ENCODE data around the gene RNU1-3.
"Not testable (repeated sequence)": the region's sequence is repeated elsewhere in the genome, so short reads cannot be mapped to it uniquely, and the experiment has no call there.

RNU1-3 gene

DNA sequence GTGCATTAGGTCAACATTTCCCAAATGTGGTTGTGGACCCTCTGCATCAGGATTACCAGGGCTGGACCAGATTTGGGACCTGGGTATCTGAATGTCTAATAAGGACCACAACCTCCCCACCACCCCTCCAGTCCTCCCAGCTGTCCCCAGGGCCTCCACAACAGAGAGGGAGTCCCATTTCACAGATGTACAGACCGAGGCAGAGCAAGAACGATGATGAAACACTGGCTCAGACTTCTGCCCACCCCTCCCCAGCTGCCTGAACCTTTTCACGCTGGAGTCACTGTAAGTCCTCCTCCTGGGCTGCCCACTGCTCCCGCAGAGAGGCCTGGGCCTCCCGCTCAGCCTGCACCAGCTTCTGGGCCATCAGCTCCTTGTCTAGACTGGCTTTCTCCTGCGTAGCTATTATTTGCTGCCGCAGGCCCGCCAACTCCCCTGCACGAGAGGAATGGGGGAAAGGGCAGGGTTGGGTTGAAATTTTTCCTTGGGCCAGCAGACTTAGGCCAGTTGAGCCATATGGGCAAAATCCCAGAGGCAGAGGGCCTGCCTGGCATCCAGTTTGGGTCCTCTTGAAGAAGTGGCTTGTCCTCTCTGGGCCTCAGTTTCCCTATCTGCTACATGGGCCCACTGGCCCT, 45.0 kb downstream of the RNU1-3 start:
- not testable (repeated sequence) for DNase-seq (ENCODE audit: low spot score); FAIRE-seq

DNA sequence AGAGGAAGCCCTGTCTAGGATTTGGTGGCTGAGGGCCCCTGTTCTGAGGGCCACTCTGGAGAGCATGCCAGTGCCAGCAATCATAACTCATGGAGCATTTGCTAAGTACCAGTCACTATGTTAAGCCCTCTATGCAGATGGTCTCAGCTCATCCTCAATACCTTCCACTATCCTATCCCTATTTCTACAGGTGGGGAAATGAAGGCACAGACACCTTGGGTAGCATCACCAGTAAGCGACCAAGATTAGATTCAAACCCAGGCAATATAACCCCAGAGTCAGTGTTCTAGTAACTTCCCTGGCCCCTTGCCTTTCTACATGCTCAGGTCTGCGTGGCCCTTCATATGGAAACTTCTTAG, 45.5 kb downstream of the RNU1-3 start:
- DNase-seq (ENCODE audit: low spot score) (no peak), FAIRE-seq (no peak)

DNA sequence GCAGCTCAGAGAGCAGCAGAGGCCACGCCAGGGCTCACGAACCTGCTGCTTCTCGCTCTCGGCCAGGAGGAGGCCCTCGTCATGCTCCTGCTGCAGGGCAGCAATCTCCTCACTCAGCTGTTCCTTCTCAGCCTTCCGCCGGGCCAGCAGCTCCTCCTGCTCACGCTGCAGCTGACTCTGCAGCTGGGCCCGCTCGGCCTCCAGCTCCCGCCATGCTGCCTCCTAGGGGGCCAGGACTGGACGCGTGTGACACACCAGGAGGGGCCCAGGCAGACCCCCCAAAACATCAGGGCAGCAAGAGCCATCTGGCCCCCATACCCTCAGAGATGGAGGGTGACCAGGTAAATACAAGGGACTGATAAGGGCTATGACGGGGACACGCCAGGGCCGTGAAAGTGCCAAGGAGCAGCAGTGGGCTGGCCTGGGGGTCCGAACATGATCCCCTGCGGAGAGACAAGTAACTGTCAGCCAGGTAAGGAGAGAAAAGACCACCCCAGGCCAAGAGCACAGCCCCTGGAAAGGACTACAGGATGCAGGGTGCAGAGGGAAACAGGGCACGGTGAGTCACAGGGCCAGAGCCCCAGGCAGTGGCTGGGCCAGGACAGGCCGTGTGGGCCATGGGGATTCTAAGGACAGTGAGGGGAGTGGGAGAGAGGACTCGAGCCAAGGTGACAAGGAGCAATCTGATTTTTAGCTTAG, 46.8 kb downstream of the RNU1-3 start:
- FAIRE-seq; DNase-seq (ENCODE audit: low spot score): not testable (repeated sequence)

- DNase-seq (ENCODE audit: low spot score): no peak
- no peak for FAIRE-seq
These were observed 48.0 kb downstream of the RNU1-3 start for GRCh38 chr1:16618719-16619118.

GRCh38 chr1:16617778-16618580, 48.8 kb downstream of the RNU1-3 start:
- FAIRE-seq (no peak), DNase-seq (ENCODE audit: low spot score) (no peak)

- no peak for FAIRE-seq
These were observed 49.6 kb downstream of the RNU1-3 start for GRCh38 chr1:16617114-16617631.

More at GRCh38 chr1:16617114-16617631, 49.6 kb downstream of the RNU1-3 start:
- no peak for DNase-seq (ENCODE audit: low spot score)
